Immature natural killer cell (primary cell): ENCODE measurements around the gene HLA-DOB. TPM values are rescaled to one million over a fixed set of nuclear protein-coding genes. Genes with fewer than 3 reads are reported as not detected.

ENCODE experiments used
- DNase-seq, 3 donors: peaks; one replicate each; pipeline ENCODE4 v3.0.0; 2022; ENCODE audit warnings: mixed read lengths in 1 of 3
- H3K27ac Mint-ChIP-seq, 6 donors: one replicate each; pipeline ENCODE4 v1.8.0; 2020; ENCODE audit warnings: mixed read lengths in 6 of 6, mild to moderate bottlenecking in 5 of 6, inconsistent platforms in 4 of 6, moderate library complexity in 3 of 6
- H3K27me3 Mint-ChIP-seq, 3 donors: one replicate each; pipeline ENCODE4 v1.8.0; 2020 to 2021; ENCODE audit warnings: low read depth in 3 of 3, mild to moderate bottlenecking in 3 of 3, mixed read lengths in 3 of 3, moderate library complexity in 3 of 3, inconsistent platforms in 1 of 3
- H3K36me3 Mint-ChIP-seq, 3 donors: one replicate each; pipeline ENCODE4 v1.8.0; 2020; ENCODE audit warnings: mixed read lengths in 3 of 3, inconsistent platforms in 2 of 3, mild to moderate bottlenecking in 2 of 3
- H3K4me1 Mint-ChIP-seq, 2 donors: one replicate each; pipeline ENCODE4 v1.8.0; 2020; ENCODE audit warnings: inconsistent platforms in 2 of 2, mild to moderate bottlenecking in 2 of 2, mixed read lengths in 2 of 2, moderate library complexity in 1 of 2
- H3K4me3 Mint-ChIP-seq, 5 donors: one replicate each; pipeline ENCODE4 v1.8.0; 2020; ENCODE audit warnings: mild to moderate bottlenecking in 5 of 5, mixed read lengths in 5 of 5, inconsistent platforms in 3 of 5, moderate library complexity in 3 of 5
- H3K9me3 Mint-ChIP-seq, 6 donors: one replicate each; pipeline ENCODE4 v1.8.0; 2020; ENCODE audit warnings: mild to moderate bottlenecking in 6 of 6, mixed read lengths in 6 of 6, inconsistent platforms in 4 of 6, moderate library complexity in 3 of 6
- polyA plus RNA-seq, 3 donors: library from polyadenylated mRNA; unstranded; fragments of 300-500 nt; fragmentation: Illumina TruSeq; gene quantifications; one replicate each; pipeline ENCODE4 v1.2.3, GENCODE V29; 2021

Gene HLA-DOB
- 1 to 10 TPM in 2 of 3 donors, under 1 TPM in 1; 0.45 to 6.6 (median 4.8) TPM for polyA plus RNA-seq

GRCh38 chr6:32816746-32817204 is at the start of gene HLA-DOB:
Gene HLA-DOB (minus strand): TSS chr6:32817002. CDS start chr6:32816951, 51 bp downstream.
- no peak within 1 kb of the TSS for H3K4me3 Mint-ChIP-seq
- H3K27ac Mint-ChIP-seq = no peak within 1 kb of the TSS
- no peak for DNase-seq
- peaks cover 4 to 14% (median 5%) of the 10 kb centered on the region in 3 donors for H3K36me3 Mint-ChIP-seq
- peaks cover 0 to 1% of the 10 kb centered on the region in 2 donors for H3K4me1 Mint-ChIP-seq
- H3K27me3 Mint-ChIP-seq = peaks cover 0 to 3% (median 0%) of the 10 kb centered on the region in 3 donors
- no peaks in the 10 kb centered on the region for H3K9me3 Mint-ChIP-seq

- DNase-seq = no peak
- H3K36me3 Mint-ChIP-seq = peaks cover 0 to 7% (median under 1%) of the 10 kb centered on the region in 3 donors
- peaks cover 0 to 2% (median 0%) of the 10 kb centered on the region in 3 donors for H3K27me3 Mint-ChIP-seq
- H3K4me3 Mint-ChIP-seq = no peak overlapping the region
- no peaks in the 10 kb centered on the region for H3K9me3 Mint-ChIP-seq
- peaks cover 11 to 25% of the 10 kb centered on the region in 2 donors for H3K4me1 Mint-ChIP-seq
- H3K27ac Mint-ChIP-seq = peak overlapping the region in 5 of 6 donors; percentile 43 to 85 (median 65)
These were observed 49.1 kb upstream of the HLA-DOB start for GRCh38 chr6:32865724-32866443.

- H3K9me3 Mint-ChIP-seq = no peaks in the 10 kb centered on the region
- H3K27me3 Mint-ChIP-seq = peaks cover 0 to 3% (median 0%) of the 10 kb centered on the region in 3 donors
- peaks cover 13 to 44% of the 10 kb centered on the region in 2 donors for H3K4me1 Mint-ChIP-seq
- no peak overlapping the region for H3K4me3 Mint-ChIP-seq
- H3K27ac Mint-ChIP-seq = peak overlapping the region in 3 of 6 donors; percentile 27 to 70 (median 46)
- H3K36me3 Mint-ChIP-seq = peaks cover 20 to 32% (median 21%) of the 10 kb centered on the region in 3 donors
- DNase-seq = no peak
These were observed 45.9 kb upstream of the HLA-DOB start for GRCh38 chr6:32862725-32863124.

GRCh38 chr6:32860674-32861073 is 43.9 kb upstream of the HLA-DOB start:
- peak overlapping the region; percentile 31 to 76 (median 60) for H3K27ac Mint-ChIP-seq
- peaks cover 21 to 48% of the 10 kb centered on the region in 2 donors for H3K4me1 Mint-ChIP-seq
- H3K36me3 Mint-ChIP-seq = peaks cover 20 to 48% (median 28%) of the 10 kb centered on the region in 3 donors
- H3K9me3 Mint-ChIP-seq = no peaks in the 10 kb centered on the region
- no peak for DNase-seq
- peaks cover 0 to 3% (median 0%) of the 10 kb centered on the region in 3 donors for H3K27me3 Mint-ChIP-seq
- H3K4me3 Mint-ChIP-seq = no peak overlapping the region

- peak overlapping the region; percentile 46 to 84 (median 72) for H3K27ac Mint-ChIP-seq
- H3K9me3 Mint-ChIP-seq = no peaks in the 10 kb centered on the region
- no peak overlapping the region for H3K4me3 Mint-ChIP-seq
- peaks cover 8 to 12% (median 11%) of the 10 kb centered on the region in 3 donors for H3K27me3 Mint-ChIP-seq
- peaks cover 20 to 49% (median 33%) of the 10 kb centered on the region in 3 donors for H3K36me3 Mint-ChIP-seq
- no peak for DNase-seq
- H3K4me1 Mint-ChIP-seq = peaks cover 33 to 60% of the 10 kb centered on the region in 2 donors
These were observed 41.4 kb upstream of the HLA-DOB start for GRCh38 chr6:32858194-32858593.

GRCh38 chr6:32857156-32857891 is 40.5 kb upstream of the HLA-DOB start:
- Mint-ChIP-seq H3K9me3 (no peaks in the 10 kb centered on the region), H3K27me3 (peaks cover 9 to 15% (median 14%) of the 10 kb centered on the region in 3 donors), H3K4me1 (peaks cover 39 to 66% of the 10 kb centered on the region in 2 donors), H3K27ac (peak overlapping the region; percentile 24 to 84 (median 62)), H3K36me3 (peaks cover 20 to 48% (median 33%) of the 10 kb centered on the region in 3 donors), H3K4me3 (no peak overlapping the region)
- DNase-seq = no peak

GRCh38 chr6:32855467-32856174 is 38.8 kb upstream of the HLA-DOB start:
- H3K27me3 Mint-ChIP-seq = peaks cover 9 to 20% (median 15%) of the 10 kb centered on the region in 3 donors
- no peaks in the 10 kb centered on the region for H3K9me3 Mint-ChIP-seq
- peaks cover 56 to 78% of the 10 kb centered on the region in 2 donors for H3K4me1 Mint-ChIP-seq
- peak overlapping the region; percentile 92 to 100 (median 99) for H3K4me3 Mint-ChIP-seq
- H3K27ac Mint-ChIP-seq = peak overlapping the region; percentile 100
- DNase-seq = no peak
- H3K36me3 Mint-ChIP-seq = peaks cover 31 to 57% (median 42%) of the 10 kb centered on the region in 3 donors

GRCh38 chr6:32854376-32855178 is 37.8 kb upstream of the HLA-DOB start:
- peak; percentile 68 to 72 (median 70) for DNase-seq
- Mint-ChIP-seq H3K9me3 (no peaks in the 10 kb centered on the region), H3K4me3 (peak overlapping the region; percentile 92 to 100 (median 99)), H3K27ac (peak overlapping the region; percentile 100), H3K4me1 (peaks cover 66 to 83% of the 10 kb centered on the region in 2 donors), H3K36me3 (peaks cover 29 to 61% (median 46%) of the 10 kb centered on the region in 3 donors), H3K27me3 (peaks cover 9 to 23% (median 19%) of the 10 kb centered on the region in 3 donors)

GRCh38 chr6:32853541-32854375 is 37.0 kb upstream of the HLA-DOB start, which contains the start of the genes PSMB9 and TAP1:
Gene PSMB9 (plus strand): TSS chr6:32854192. CDS start chr6:32854230, 38 bp downstream.
Gene TAP1 (minus strand): TSS chr6:32853704. CDS start chr6:32853636, 68 bp downstream.
- Mint-ChIP-seq H3K27ac (peak within 1 kb of the TSS; percentile 100), H3K9me3 (no peaks in the 10 kb centered on the region), H3K4me3 (peak within 1 kb of the TSS; percentile 92 to 100 (median 99)), H3K36me3 (peaks cover 27 to 59% (median 42%) of the 10 kb centered on the region in 3 donors), H3K4me1 (peaks cover 70 to 81% of the 10 kb centered on the region in 2 donors), H3K27me3 (peaks cover 9 to 23% (median 19%) of the 10 kb centered on the region in 3 donors)
- DNase-seq = peak; percentile 93 to 94 (median 94)

- peak; percentile 59 to 61 (median 60) for DNase-seq
- Mint-ChIP-seq H3K4me1 (peaks cover 75 to 81% of the 10 kb centered on the region in 2 donors), H3K27ac (peak overlapping the region; percentile 97 to 100 (median 100)), H3K36me3 (peaks cover 27 to 61% (median 45%) of the 10 kb centered on the region in 3 donors), H3K4me3 (peak overlapping the region; percentile 92 to 100 (median 98)), H3K27me3 (peaks cover 7 to 23% (median 19%) of the 10 kb centered on the region in 3 donors), H3K9me3 (no peaks in the 10 kb centered on the region)
These were observed 36.2 kb upstream of the HLA-DOB start for GRCh38 chr6:32852844-32853540.
